ENCODE measurements around the gene COL4A2. TPM values are rescaled to one million over a fixed set of nuclear protein-coding genes. Genes with fewer than 3 reads are reported as not detected.

Gene COL4A2
- total RNA-seq, 1 experiment from 2014 or later = 74.5 TPM

DNA sequence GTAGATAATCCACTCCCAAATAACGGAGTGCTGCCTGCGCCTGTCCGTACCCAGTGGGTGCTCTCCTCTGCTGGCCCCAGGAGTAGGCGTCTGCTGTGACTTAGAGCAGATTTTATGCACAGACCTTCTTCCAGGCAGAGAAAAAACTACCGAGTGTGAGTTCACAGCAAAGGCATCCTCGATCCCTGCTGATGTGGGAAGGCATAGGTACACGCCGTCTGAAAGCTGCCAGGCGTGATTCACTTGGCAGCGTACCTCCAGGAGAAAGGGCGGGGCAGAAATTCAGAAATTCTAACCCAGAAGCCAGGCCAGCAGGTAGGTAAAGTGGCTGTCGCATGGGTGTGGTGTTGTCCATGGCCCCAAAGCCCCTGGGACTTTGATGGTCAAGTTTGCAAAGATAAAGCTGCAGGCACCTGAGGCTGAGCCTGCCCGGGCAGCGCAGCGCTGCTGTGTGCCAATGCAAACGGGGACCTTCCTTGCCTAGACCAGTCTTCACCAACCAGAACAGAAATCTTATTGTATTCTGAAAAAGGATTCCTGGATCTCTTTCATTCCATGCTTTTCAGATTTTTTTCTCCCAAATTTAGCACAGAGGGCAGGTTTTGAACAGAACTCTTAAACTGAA lies 36.3 kb downstream of the COL4A2 start:
- H2AFZ ChIP-seq (ENCODE audit: low read length) = no peak overlapping the region
- TF ChIP-seq EZH2 (IDR thresholded peaks at IDR 0.05; ENCODE audit: low read length, unreplicated experiment) (no peak), CTCF (conservative IDR thresholded peaks at IDR 0.05; ENCODE audit: low read depth, low read length) (no peak), EZH2phosphoT487 (IDR thresholded peaks at IDR 0.05; ENCODE audit: borderline replicate concordance, low read length) (no peak)
- POLR2A ChIA-PET (ENCODE audit: unreplicated experiment) = interaction anchor here (0.7 to 0.8 kb wide), 2 partner anchors 24 to 69 kb away, joined by 3 to 4 read pairs; no protein-coding TSS in a partner anchor
- peaks cover 43% of the 10 kb centered on the region for H3K79me2 ChIP-seq (ENCODE audit: low read length)
- H3K4me2 ChIP-seq (ENCODE audit: low read length) = peak overlapping the region; percentile 77
- intact Hi-C loops (cut with micrococcal nuclease) = loop anchor here (1.0 kb wide), 1 partner anchor 23 kb away; no protein-coding TSS in a partner anchor
- H4K20me1 ChIP-seq (ENCODE audit: low read length) = no peaks in the 10 kb centered on the region
- ATAC-seq (peak; percentile 52), DNase-seq (peak; percentile 87)
- no peaks in the 10 kb centered on the region for H3K9me3 ChIP-seq (ENCODE audit: low read length)
- H3K27ac ChIP-seq (ENCODE audit: low read length) = peak overlapping the region; percentile 63
- H3K4me1 ChIP-seq (ENCODE audit: insufficient read depth, low read length) = peaks cover 55% of the 10 kb centered on the region
- peak overlapping the region; percentile 21 for H3K9ac ChIP-seq (ENCODE audit: low read length)
- BruUV-seq (replicated peaks) = no TSS peak
- H3K27me3 ChIP-seq (ENCODE audit: low read length) = no peaks in the 10 kb centered on the region
- peaks cover 4% of the 10 kb centered on the region for H3F3A ChIP-seq (ENCODE audit: low read length, unreplicated experiment)
- peak overlapping the region; percentile 31; the same call in 1 of the 2 replicates for H3K4me3 ChIP-seq (ENCODE audit: low read length)
- CTCF ChIA-PET = no interaction called here
- H3K9me2 ChIP-seq (replicated peaks; ENCODE audit: low read length) = no peaks in the 10 kb centered on the region
- no peaks in the 10 kb centered on the region for H3K36me3 ChIP-seq (ENCODE audit: low read depth, low read length)

- no peaks in the 10 kb centered on the region for H4K20me1 ChIP-seq (ENCODE audit: low read length)
- intact Hi-C loops (cut with micrococcal nuclease) = no loop called here
- no peaks in the 10 kb centered on the region for H3K27me3 ChIP-seq (ENCODE audit: low read length)
- H3K27ac ChIP-seq (ENCODE audit: low read length) = no peak overlapping the region
- H3K9ac ChIP-seq (ENCODE audit: low read length) = no peak overlapping the region
- no peaks in the 10 kb centered on the region for H3K9me3 ChIP-seq (ENCODE audit: low read length)
- TF ChIP-seq EZH2phosphoT487 (IDR thresholded peaks at IDR 0.05; ENCODE audit: borderline replicate concordance, low read length) (no peak), CTCF (conservative IDR thresholded peaks at IDR 0.05; ENCODE audit: low read depth, low read length) (no peak), EZH2 (IDR thresholded peaks at IDR 0.05; ENCODE audit: low read length, unreplicated experiment) (no peak)
- H3K36me3 ChIP-seq (ENCODE audit: low read depth, low read length) = no peaks in the 10 kb centered on the region
- peaks cover 4% of the 10 kb centered on the region for H3F3A ChIP-seq (ENCODE audit: low read length, unreplicated experiment)
- H3K4me1 ChIP-seq (ENCODE audit: insufficient read depth, low read length) = peaks cover 65% of the 10 kb centered on the region
- no peak overlapping the region for H3K4me3 ChIP-seq (ENCODE audit: low read length)
- peaks cover 53% of the 10 kb centered on the region for H3K79me2 ChIP-seq (ENCODE audit: low read length)
- H3K4me2 ChIP-seq (ENCODE audit: low read length) = no peak overlapping the region
- CTCF ChIA-PET = no interaction called here
- BruUV-seq (replicated peaks) = no TSS peak
- DNase-seq (no peak), ATAC-seq (no peak)
- H3K9me2 ChIP-seq (replicated peaks; ENCODE audit: low read length) = no peaks in the 10 kb centered on the region
- H2AFZ ChIP-seq (ENCODE audit: low read length) = no peak overlapping the region
- POLR2A ChIA-PET (ENCODE audit: unreplicated experiment) = interaction anchor here (0.8 kb wide), 1 partner anchor 25 kb away, joined by 4 read pairs; no protein-coding TSS in a partner anchor
Measured at GRCh38 chr13:110344320-110344719, 37.2 kb downstream of the COL4A2 start.

DNA sequence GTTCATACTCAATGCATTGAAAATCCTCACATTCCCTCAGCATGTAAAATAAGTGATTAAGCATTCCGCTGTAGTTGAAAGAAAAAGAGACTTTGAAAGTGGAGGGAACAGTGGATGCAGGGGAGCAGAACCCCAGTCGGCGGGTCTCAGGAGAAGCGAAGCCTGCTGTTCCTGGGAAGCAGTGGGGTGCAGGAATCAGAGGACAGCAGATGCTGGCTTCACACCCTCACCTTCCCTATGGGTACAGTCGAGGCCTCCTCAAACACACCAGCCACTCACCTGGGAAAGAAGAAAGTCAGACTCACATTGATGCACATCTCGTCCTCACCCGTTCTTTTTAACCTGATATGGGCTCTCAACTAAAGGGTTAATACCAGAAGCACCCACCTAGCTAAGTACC lies 38.2 kb downstream of the COL4A2 start:
- Histone ChIP-seq H3K9ac (ENCODE audit: low read length) (no peak overlapping the region), H3K36me3 (ENCODE audit: low read depth, low read length) (no peaks in the 10 kb centered on the region), H3K27ac (ENCODE audit: low read length) (no peak overlapping the region), H3K9me3 (ENCODE audit: low read length) (no peaks in the 10 kb centered on the region), H3K4me2 (ENCODE audit: low read length) (0 out of 2 replicates have a peak overlapping the region, but pooled peaks have one; percentile 77), H3K27me3 (ENCODE audit: low read length) (no peaks in the 10 kb centered on the region), H2AFZ (ENCODE audit: low read length) (no peak overlapping the region), H3K79me2 (ENCODE audit: low read length) (peaks cover 61% of the 10 kb centered on the region), H3K9me2 (replicated peaks; ENCODE audit: low read length) (no peaks in the 10 kb centered on the region), H3K4me3 (ENCODE audit: low read length) (no peak overlapping the region), H3F3A (ENCODE audit: low read length, unreplicated experiment) (peaks cover 4% of the 10 kb centered on the region), H4K20me1 (ENCODE audit: low read length) (no peaks in the 10 kb centered on the region), H3K4me1 (ENCODE audit: insufficient read depth, low read length) (peaks cover 65% of the 10 kb centered on the region)
- no TSS peak for BruUV-seq (replicated peaks)
- TF ChIP-seq CTCF (conservative IDR thresholded peaks at IDR 0.05; ENCODE audit: low read depth, low read length) (no peak), EZH2phosphoT487 (IDR thresholded peaks at IDR 0.05; ENCODE audit: borderline replicate concordance, low read length) (no peak), EZH2 (IDR thresholded peaks at IDR 0.05; ENCODE audit: low read length, unreplicated experiment) (no peak)
- POLR2A ChIA-PET (ENCODE audit: unreplicated experiment) = no interaction called here
- ATAC-seq (no peak), DNase-seq (no peak)
- CTCF ChIA-PET = no interaction called here
- intact Hi-C loops (cut with micrococcal nuclease) = no loop called here
